HG02571 (cell line): ENCODE measurements around the gene PRKG1.
A peak's percentile ranks its signal among the peaks of the same experiment; 100 is the strongest.
"Not testable (repeated sequence)": the region's sequence is repeated elsewhere in the genome, so short reads cannot be mapped to it uniquely, and the experiment has no call there.

Source experiments
- ATAC-seq: cut with Tn5 transposase; IDR thresholded peaks from one replicate; pipeline ENCODE4 v1.9.1; 2021; ENCODE audit warnings: mild to moderate bottlenecking, moderate library complexity; ENCODE audit not compliant: unreplicated experiment

PRKG1 gene

DNA sequence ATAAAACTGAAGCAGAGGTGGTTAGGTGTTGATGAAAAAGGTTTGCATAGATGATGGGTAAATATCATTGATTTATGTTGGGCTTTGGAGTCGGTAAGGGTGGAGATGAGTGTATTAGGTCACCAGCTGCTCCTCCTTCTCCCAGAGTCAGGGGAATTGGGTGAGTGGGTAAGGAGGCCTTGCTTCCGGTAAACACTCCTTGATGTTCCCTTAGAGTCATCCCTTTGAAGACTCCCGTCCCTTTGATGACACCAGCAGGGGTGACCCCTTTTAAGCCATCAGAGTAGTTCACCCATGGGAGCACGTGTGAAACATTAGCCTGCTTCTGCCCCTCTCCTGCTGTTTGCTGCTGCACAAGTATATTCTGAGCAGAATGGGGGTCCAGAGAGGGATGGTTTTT is 1147.6 kb downstream of the PRKG1 start:
- ATAC-seq = no peak

DNA sequence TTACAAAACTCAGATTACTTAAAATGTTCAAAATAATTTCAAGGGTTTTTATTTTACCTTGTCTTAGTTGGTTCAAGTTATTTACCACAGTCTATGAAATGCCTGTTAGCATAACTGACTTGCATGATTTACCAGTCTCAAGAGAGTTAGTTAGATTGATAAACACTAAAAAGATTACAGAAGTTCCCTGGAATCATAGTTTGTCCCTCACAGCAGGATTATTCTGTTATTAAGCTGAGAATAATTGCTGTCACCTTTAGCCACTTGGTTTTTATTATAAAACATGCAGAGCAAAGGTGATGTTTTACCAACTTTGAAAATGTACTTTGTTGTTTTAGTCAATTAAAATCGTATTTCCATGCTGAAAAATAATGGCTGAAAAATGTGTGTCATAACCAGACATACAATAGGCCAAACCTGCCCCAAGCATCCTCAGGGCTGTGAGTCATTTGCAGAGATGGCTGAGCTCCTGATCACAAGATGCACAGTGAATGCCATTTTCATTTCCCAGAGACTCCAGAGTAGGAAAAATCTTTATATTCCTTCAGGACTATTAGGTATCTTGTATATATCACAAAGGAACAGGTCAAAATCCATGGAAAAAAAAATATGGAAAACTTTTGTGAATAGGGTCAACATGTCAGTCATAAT is 1152.0 kb downstream of the PRKG1 start:
- no peak for ATAC-seq

DNA sequence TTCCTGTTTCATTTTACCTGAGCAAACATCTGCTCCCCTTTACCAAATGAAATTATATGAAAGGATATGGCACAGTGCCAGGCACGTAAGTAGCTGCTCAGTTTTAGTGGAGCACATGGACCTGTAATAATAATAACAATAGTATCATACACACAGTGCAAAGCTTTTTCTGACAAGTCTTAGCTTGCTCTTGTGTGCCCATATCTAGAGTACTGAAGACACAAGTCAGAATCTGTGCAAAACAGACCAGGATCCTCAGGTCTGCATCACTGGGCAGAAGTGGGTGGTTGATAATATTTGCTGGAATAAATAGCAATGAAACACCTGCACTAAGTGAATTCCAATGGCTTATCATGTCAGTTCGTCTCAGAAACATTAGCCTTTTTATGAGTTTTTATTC is 1154.3 kb downstream of the PRKG1 start:
- no peak for ATAC-seq

DNA sequence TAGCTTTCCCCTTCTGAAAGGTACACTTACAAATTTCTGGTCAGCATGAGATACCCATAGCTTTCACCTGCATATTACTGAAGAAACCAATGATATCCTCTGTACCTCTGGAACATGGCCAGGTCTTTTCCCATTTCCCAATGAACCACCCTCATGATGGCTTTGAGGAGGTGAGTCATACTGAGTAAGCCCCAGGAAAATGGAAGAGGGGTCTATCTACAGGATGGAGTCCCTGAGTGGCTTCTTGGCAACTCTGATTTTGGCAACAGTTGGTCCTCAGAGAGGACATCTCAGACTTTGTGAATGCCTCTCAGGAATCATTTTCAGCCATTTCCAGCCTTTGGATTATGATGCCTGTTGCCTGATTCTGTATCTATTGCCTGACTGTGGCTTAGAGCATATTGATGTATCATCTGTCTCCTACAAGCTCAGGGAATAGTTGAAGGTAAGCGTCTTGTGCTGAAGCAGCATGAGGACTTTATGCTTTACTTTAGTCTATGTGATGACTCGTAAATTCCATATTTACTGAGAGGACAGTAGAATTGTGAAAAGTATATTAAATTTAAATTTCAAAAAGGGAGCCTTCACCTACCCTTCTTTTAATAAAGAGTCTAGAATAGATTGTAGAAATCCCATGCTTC is 1155.1 kb downstream of the PRKG1 start:
- ATAC-seq = no peak

DNA sequence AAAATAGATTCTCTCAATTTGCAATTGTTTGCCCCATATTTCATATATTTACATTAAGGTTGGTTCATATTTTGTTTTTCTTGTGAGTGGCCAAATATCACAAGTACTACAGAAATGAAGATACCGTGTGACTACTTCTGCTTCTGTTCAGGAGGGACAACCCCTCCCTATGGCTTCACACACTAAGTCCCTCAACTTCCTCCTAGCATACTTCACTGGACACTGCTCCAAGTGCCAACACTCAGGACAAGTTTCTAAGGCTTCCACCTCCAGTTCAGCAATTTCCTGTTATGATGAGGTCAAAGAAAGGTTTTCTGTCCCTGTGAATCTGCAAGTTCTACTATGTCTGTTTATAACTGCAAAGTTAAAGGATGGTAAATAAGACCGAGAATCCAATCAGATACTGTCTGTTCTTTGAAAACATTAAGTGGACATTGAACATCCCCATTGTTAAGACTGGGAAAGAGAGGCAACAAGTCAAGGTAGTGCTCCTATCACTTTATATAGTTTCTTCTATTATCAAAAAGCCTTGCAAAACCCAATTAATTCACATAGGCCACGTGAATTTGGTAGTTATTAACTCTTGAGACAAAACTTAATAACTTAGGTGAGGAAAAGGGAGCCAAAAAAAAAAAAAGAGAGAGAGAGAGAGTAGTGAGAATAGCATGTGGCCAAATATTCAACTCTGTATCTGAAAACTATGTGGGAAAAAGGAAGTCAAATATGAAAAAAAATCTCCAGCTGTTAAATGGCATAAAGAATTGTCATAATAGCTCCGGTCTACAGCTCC is 1158.5 kb downstream of the PRKG1 start:
- peak; percentile 97 for ATAC-seq

DNA sequence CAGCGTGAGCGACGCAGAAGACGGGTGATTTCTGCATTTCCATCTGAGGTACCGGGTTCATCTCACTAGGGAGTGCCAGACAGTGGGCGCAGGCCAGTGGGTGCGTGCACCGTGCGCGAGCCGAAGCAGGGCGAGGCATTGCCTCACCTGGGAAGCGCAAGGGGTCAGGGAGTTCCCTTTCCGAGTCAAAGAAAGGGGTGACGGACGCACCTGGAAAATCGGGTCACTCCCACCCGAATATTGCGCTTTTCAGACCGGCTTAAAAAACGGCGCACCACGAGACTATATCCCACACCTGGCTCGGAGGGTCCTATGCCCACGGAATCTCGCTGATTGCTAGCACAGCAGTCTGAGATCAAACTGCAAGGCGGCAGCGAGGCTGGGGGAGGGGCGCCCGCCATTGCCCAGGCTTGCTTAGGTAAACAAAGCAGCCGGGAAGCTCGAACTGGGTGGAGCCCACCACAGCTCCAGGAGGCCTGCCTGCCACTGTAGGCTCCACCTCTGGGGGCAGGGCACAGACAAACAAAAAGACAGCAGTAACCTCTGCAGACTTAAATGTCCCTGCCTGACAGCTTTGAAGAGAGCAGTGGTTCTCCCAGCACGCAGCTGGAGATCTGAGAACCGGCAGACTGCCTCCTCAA is 1159.2 kb downstream of the PRKG1 start:
- ATAC-seq = not testable (repeated sequence)

DNA sequence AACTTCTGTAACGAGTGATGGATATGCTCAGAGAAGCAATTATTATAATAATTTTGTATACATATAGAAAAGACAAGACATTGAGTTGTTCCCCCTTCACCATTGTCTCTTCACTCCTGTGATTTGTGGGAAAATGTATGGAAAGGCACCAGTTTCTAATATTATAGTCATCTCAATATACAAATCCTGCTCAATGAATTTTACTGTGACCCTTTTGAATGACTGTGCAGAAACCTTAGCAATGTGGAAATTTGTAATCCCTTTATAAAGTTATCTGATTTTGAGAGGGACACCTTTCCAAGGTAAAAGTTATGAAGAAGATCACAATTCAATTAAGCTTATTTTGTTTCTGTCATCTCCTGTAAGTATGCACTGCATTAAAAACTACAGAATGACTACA is 1165.5 kb downstream of the PRKG1 start:
- ATAC-seq = no peak

DNA sequence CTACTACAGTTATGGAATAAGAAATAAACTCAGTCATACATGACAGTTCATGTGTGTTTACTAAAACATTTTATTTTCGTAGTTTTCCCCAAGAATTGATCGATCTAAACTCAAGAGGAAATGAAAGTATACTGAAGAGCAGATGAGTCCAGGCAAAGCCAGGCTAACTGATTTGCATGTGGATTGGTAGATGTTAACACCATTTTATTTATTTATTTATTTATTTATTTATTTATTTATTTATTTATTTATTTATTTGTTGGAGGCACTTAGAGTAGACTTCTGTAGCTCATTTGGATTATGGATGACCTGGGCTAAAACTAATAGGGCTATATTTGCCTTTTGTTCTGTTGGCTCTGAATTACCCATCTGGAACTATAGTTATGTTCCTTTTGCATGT is 1171.3 kb downstream of the PRKG1 start:
- no peak for ATAC-seq

DNA sequence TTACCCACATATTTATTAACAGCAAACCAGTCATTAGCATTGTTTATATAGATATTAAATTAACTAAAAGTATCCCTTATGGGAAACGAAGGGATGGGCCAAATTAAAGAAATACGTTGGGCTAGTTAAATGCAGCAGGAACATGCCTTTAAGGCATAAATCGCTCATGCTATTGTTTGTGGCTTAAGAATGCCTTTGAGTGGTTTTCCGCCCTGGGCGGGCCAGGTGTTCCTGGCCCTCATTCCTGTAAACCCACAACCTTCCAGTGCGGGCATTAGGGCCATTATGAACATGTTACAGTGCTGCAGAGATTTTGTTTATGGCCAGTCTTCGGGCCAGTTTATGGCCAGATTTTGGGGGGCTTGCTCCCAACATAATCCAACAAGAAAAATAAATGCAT is 1173.6 kb downstream of the PRKG1 start:
- ATAC-seq = not testable (repeated sequence)

DNA sequence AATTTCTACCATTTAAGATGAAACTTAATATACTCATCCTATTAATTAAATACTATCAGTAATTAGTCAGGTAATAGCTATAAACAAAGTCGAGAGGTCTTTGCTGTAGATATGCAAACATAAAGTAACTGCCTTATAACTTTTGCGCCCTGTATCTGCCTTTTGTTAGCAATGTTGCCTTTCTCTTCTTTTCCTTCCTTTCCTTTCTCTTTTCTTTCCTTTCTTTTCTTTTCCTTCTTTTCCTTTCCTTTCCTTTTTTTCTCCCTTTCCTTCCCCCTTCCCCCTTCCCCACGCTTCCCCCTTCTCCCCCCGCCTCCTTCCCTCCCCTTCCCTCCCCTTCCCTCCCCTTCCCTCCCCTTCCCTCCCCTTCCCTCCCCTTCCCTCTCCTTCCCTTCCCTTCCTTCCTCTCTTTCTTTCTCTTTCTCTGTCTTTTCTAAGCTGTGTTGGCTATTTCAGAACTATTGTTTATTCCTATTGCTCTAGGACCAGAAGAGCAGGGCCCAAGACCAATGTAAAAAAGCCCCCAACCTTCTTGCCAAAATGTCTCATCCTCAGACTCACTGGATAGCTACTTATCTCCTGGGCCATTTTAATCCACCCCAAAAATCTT is 1174.5 kb downstream of the PRKG1 start:
- ATAC-seq = no peak

DNA sequence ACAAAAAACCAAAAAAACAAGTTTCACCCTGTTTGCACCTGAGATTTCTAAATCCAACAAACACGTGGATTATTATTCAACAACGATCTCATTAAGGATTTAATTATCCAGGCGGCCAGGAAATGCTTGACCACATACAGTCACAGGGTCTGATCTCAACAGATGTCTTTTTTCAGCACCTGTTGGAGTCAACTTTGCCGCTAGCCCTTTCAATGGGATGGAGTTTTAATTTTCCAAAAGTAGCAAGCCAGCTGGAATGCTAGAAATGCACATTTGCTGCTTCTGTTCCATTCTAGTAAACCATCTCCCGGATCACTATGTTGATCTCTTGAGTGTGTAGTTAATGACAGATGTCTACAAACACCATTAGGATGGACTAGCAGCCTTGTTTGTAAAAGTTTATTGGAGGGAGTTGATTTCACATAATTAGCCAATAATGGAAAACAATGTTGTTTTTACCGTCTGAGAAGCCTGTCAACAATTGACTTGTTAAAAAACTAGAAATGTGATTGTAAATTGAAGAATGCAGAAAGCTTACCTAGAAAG is 1175.6 kb downstream of the PRKG1 start:
- ATAC-seq = no peak

DNA sequence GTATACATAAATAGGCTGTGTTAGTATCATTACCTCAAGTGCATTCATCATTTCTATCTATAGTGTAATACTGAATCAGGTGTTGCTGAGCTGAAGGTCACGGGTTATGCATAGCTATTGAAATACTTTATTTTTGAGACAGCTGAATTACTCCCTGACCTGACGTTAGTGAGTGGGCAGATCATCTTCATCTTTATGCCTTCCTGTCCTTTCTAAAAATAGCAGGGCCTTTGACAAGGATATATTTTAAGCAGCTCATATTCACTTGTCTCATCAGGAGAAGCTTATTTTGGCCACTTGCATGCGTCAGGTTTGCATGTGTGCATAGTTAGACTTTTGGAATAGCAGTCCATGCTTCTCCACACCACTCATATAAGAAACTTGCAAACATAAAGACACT is 1176.2 kb downstream of the PRKG1 start:
- ATAC-seq = no peak

DNA sequence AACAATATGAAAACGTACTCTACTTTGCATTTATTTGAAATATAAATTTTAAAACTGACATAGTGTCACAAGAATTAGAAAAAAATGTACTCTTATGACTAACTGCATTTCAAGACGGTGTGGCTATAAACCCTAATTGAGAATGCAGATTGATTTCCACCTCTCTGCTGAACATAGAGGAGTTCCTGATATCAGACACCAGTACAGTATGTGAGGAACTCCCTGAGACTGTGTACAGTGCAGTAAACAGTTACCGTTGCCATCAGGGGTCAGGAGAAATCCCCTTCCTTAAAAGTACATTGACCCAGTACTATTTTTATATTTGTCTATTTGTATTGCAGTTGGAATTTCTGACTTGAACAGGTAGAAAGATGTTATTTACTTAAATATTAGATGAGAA is 1178.0 kb downstream of the PRKG1 start:
- no peak for ATAC-seq

DNA sequence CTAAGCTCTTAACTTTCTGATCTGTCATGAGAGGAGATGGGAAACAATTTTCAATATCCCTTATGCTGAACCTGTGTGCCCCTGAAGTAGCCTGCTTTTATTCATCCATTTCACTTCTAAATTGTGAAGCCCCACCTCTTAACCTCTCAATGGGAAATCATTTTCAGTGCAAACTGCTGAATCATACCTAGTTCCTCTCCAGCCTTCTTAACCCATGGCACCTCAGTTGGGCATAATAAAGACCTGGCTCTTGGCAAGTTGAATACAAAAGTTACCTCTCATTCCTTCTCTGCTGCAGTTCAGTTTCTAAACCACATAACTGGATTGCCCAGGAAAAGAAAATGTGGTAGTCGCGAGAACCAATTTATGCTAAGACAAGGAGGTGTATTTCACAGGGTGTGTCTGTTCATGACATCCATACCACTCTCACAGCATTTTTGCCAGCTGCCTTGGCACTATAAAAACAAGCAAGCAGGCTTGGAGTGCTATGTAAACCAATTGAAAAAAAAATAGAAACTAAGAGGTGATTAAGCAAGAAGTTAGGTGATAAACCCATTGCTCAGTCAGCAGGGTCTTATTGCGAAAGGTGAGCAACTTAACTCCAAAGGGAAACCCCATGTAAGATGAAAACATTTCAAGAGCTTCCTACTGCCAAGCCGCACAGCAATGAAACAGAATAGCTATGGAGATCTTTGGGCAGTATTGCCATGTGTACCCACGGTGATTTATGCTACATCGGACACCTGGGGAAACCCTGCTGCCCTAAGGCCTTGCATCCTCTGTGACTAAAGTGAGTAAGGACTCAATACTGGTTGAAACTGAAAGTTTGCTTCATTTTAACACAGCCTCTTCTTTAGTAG is 1182.8 kb downstream of the PRKG1 start:
- ATAC-seq = peak; percentile 97

DNA sequence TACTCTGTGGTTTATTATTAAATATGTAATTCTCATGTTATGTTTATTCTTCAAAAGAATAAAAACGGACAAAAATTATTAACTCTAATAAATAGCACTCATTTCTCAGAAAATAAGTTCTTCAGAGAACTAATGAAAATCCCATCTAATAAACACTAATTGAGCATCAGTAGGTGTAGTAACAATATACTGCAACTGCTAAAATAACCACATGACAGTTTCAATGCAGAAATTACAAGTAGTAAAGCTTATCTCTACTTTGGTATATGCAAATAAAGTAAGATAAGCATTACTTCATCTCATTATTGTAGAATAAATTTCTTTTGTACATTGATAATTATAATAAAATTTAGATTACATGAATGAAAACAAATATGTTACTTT is 1183.4 kb downstream of the PRKG1 start:
- peak; percentile 59 for ATAC-seq

DNA sequence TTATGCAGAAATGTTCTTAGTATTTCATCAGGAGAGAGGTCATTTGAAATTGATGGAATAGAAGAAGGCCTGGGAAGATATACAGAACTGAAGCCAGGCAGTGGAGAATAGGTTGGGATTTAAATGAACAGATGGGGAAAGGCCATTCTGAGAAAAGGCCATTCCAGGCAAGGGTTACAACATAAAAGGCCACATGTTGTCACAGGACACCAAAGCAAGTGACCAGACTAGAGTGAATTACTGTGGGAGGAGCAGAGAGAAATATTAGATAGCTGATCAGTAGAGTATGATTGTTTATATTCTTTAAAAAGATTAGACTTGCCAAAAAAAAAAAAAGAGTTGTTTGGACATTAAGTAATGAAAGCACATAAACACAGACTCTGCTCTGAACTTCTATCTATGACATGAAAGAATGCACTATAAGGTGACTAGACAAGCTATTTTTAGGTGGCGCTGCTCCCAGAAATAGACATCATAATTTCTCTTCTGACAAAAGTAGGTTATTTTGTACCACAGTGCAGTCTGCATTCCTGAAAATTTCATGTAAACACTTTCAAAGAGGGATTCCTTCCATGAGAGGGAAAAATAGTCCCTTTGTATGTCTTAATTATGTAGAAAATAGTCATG is 1184.6 kb downstream of the PRKG1 start:
- ATAC-seq = no peak

DNA sequence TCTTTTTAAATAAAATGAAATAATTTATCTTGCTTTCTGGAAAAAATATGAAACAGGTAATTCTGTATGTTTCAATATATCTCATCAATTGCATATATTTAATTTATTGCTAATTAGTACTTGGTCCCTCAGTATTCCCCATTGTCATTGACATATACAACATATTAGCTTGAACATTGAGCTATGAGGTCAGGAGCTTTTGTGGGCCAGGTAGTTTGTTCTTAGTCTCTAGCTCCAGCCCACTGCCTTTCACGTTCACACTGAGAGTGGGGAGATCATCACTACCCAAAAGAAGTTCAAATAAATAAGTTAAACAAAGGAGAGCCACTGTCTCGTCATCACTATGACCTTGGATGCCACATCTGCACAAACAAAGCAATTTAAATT is 1185.1 kb downstream of the PRKG1 start:
- ATAC-seq = no peak

DNA sequence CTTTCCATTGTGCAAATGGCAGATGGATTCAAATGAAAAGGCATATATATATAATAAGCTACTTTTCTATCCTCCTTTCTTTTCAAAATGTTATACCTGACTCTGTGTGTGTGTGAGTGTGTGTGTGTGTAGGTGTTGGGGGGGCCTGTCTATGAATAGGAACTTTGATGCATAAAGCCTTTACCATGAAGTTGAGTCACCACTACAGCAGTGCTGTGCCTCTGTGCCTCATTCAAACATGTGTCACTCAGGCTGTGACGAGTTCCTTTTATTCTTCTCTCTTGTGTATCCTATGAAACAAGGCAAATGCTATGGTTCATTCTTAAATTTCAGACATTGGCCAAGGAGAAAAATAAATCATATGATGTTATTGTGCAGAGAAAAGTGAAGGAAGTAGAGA is 1187.1 kb downstream of the PRKG1 start:
- no peak for ATAC-seq

DNA sequence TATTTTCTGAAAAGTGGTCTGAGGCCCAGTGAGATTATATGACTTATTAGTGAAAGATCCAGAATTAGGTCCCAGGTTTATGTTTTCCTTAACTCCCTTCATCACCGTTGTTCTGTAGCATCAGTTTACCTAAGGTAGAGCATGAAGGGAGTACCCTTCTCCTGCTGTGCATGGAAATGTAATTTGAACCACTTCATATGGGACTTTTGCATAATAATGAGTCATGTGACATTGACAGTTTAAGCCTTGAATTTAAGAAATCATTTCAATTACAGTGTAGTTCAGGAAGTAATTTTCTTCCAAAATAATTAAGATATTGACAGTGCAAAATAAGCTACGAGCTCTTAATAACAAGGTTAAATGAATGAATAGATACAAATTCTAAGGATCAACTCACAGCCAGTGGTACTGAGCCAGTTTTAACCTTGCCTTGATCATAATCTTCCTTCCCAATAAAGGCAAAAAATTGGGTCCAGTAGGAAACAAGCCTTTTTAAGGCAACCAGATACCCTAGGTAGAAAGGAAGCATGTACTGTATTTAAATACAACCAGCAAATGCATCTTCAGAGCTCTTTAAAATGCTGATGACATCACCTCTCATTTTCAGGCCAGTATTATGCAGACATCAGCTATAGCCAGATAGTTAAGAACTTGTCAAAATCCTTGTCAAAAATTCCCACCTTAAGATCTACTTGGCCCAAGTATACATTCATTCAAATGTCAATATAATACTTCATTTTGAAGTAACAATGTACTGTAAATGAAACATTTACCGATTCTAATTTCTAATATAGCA is 1191.0 kb downstream of the PRKG1 start:
- no peak for ATAC-seq
